Activated T-helper 2 cell treated with anti-CD3 and anti-CD28 coated beads, Interferon-gamma antibody, Interleukin-2, Interleukin-4, amounts not matched to agents 10 μg/mL and 5 μg/mL and 100 μg/mL, durations not matched to agents 14 hours and 24 hours and 36 hours (primary cell): ENCODE results near the gene ZNF746. TPM values are rescaled to one million over a fixed set of nuclear protein-coding genes. Genes with fewer than 3 reads are reported as not detected.
"Not testable (repeated sequence)": the region's sequence is repeated elsewhere in the genome, so short reads cannot be mapped to it uniquely, and the experiment has no call there.

ENCODE experiments used
- DNase-seq: peaks from one replicate; pipeline ENCODE4 v3.0.0; 2021; ENCODE audit warnings: low spot score
- H3K27ac Mint-ChIP-seq: one replicate; pipeline ENCODE4 v1.8.0; 2021; ENCODE audit warnings: mixed read lengths
- H3K27me3 Mint-ChIP-seq: one replicate; pipeline ENCODE4 v1.8.0; 2021; ENCODE audit warnings: low read depth, mixed read lengths
- H3K36me3 Mint-ChIP-seq: one replicate; pipeline ENCODE4 v1.8.0; 2021; ENCODE audit warnings: low read depth, mixed read lengths
- H3K4me1 Mint-ChIP-seq: one replicate; pipeline ENCODE4 v1.8.0; 2021; ENCODE audit warnings: low read depth, mixed read lengths
- H3K4me3 Mint-ChIP-seq: one replicate; pipeline ENCODE4 v1.8.0; 2021; ENCODE audit warnings: low read depth, mild to moderate bottlenecking, moderate library complexity, mixed read lengths
- H3K9me3 Mint-ChIP-seq: one replicate; pipeline ENCODE4 v1.8.0; 2021; ENCODE audit warnings: mixed read lengths
- intact Hi-C: fragments of 100-400 bp; cut with micrococcal nuclease; formaldehyde crosslinking; loops from one replicate; pipeline ENCODE4 v1.15.1; 2023
- total RNA-seq: library from RNA; stranded (reverse); gene quantifications from 2 replicates; pipeline ENCODE4 v1.2.3, GENCODE V29; 2022

ZNF746 gene
- total RNA-seq, 1 donor from 2014 or later = 26.4 TPM

DNA sequence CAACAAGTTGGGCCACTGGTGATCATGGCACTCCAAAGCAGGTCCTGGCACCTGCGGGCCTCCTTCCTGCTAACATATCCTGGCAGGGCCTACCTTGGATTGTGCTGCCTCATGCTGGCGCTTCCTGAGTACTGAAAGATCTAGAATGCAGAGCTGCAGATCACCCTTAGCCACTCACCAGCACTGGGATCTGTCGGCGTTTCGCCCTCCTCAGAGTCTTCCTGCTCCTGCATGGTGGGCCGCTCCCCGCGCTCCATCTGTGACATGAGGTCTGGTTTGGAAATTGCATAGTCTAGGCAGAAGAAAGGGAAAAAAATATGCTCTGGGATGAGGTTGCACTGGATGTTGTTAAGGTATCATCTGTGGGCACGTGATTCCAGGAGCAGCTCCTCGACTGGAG is 46.8 kb downstream of the ZNF746 start:
- Mint-ChIP-seq H3K36me3 (peaks cover 67% of the 10 kb centered on the region), H3K9me3 (no peaks in the 10 kb centered on the region), H3K4me3 (no peak overlapping the region), H3K4me1 (peaks cover 2% of the 10 kb centered on the region), H3K27ac (no peak overlapping the region), H3K27me3 (no peaks in the 10 kb centered on the region)
- intact Hi-C loops = no loop called here
- DNase-seq = no peak

DNA sequence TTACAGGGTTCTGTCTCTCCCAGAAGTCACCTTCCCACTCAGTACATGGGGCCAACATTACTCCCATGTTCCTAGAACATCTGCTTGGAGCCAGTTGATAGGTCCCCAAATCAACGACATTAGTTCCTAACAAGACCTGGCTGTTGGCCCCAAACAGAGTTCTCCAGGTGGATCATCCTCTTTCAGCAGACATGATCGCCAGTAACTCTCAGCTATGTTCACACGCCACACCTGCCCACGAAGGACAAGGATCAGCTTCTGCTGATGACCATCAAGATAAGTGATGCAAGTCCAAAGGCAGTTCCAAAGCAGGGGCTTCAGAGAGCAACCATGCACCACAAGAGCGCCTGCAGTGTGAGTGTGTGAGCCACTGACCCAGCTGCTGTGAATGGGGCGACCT is 47.7 kb downstream of the ZNF746 start:
- Mint-ChIP-seq H3K27ac (no peak overlapping the region), H3K27me3 (no peaks in the 10 kb centered on the region)
- DNase-seq = no peak

DNA sequence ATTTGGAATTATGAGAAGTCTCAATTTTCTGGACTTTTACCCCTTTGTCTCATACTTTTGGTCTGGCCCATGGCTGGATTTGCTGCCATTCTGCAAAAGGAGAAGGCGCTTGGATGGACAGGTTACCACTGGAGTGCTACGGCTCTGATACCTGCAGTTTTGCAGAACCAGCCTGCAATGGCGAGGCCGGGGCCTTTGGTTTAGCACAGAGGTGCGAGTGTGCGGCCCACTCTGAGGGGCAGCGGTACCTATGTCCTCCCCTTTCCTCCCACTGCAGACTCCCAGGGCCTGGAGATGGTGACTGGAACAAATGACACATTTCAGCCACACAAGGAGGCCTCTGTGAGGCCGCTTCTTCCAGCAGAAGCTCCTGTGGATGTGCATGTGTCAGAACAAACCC is 48.6 kb downstream of the ZNF746 start:
- intact Hi-C loops = no loop called here
- Mint-ChIP-seq H3K4me3 (no peak overlapping the region), H3K36me3 (peaks cover 66% of the 10 kb centered on the region), H3K27me3 (no peaks in the 10 kb centered on the region), H3K27ac (no peak overlapping the region), H3K9me3 (no peaks in the 10 kb centered on the region), H3K4me1 (peaks cover 2% of the 10 kb centered on the region)
- no peak for DNase-seq

More for the DNA sequence above, 47.7 kb downstream of the ZNF746 start:
- H3K4me1 Mint-ChIP-seq = peaks cover 2% of the 10 kb centered on the region
- peaks cover 65% of the 10 kb centered on the region for H3K36me3 Mint-ChIP-seq
- intact Hi-C loops = no loop called here
- H3K9me3 Mint-ChIP-seq = no peaks in the 10 kb centered on the region
- H3K4me3 Mint-ChIP-seq = no peak overlapping the region

DNA sequence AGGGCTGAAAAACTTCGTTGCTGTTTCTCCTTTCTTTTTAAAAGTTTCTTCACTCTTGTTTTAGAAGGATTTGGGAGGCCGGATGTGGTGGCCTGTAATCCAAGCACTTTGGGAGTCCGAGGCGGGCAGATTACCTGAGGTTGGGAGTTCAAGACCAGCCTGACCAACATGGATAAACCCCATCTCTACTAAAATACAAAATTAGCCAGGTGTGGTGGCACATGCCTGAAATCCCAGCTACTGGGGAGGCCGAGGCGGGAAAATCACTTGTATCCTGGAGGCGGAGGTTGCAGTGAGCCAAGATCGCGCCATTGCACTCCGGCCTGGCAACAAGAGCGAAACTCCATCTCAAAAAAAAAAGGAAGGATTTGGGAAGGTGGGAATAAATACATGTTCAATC is 51.6 kb downstream of the ZNF746 start:
- intact Hi-C loops, H3K9me3 Mint-ChIP-seq, H3K27me3 Mint-ChIP-seq, H3K4me3 Mint-ChIP-seq, H3K4me1 Mint-ChIP-seq, H3K27ac Mint-ChIP-seq, DNase-seq: not testable (repeated sequence)
- H3K36me3 Mint-ChIP-seq = peaks cover 59% of the 10 kb centered on the region

- H3K4me1 Mint-ChIP-seq = peaks cover 14% of the 10 kb centered on the region
- H3K27me3 Mint-ChIP-seq = no peaks in the 10 kb centered on the region
- peaks cover 46% of the 10 kb centered on the region for H3K36me3 Mint-ChIP-seq
- H3K27ac Mint-ChIP-seq = no peak overlapping the region
- no peak for DNase-seq
- H3K4me3 Mint-ChIP-seq = no peak overlapping the region
- H3K9me3 Mint-ChIP-seq = no peaks in the 10 kb centered on the region
- intact Hi-C loops = no loop called here
These were observed 53.3 kb downstream of the ZNF746 start for GRCh38 chr7:149444287-149444686.

GRCh38 chr7:149443523-149443922 is 54.1 kb downstream of the ZNF746 start:
- Mint-ChIP-seq H3K27ac (no peak overlapping the region), H3K9me3 (no peaks in the 10 kb centered on the region), H3K36me3 (peaks cover 48% of the 10 kb centered on the region), H3K27me3 (no peaks in the 10 kb centered on the region), H3K4me3 (no peak overlapping the region), H3K4me1 (peaks cover 15% of the 10 kb centered on the region)
- no peak for DNase-seq
- intact Hi-C loops = no loop called here

DNA sequence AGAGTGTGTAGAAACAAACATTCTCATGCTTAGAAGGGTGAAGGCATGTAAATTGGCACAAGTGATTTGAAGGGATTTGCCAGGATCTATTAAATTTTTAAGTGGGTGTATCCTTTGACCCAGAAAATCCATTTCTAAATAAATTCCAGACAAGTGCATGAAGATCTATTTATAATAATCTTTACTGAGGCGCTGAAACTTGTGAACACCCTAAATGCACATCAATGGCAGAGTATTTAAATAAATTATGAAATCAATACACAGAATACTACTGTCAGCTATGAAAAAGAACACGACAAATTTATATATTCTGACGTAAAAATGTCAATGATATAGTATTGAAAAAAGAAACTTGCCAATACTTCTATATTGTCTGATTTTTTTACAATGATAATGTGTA is 54.7 kb downstream of the ZNF746 start:
- H3K27ac Mint-ChIP-seq = no peak overlapping the region
- H3K4me1 Mint-ChIP-seq = peaks cover 15% of the 10 kb centered on the region
- peaks cover 52% of the 10 kb centered on the region for H3K36me3 Mint-ChIP-seq
- no peak overlapping the region for H3K4me3 Mint-ChIP-seq
- H3K27me3 Mint-ChIP-seq = no peaks in the 10 kb centered on the region
- intact Hi-C loops = no loop called here
- no peak for DNase-seq
- H3K9me3 Mint-ChIP-seq = no peaks in the 10 kb centered on the region

DNA sequence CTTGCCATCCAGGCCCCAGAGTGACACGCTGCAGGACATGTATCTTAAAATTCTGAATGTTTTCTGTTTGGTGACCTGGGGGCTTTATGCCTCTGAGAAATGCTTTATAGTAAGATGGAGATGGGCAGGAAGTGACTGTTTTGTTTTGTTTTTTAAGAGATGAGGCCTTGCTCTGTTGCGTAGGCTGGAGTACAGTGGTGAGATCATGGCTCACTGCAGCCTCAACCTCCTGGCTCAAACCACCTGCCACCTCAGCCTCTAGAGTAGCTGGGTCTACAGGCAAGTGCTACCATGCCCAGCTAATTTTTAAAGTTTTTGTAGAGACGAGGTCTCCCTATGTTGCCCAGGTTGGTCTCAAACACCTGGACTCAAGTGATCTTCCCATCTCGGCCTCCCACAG is 57.4 kb downstream of the ZNF746 start:
- Mint-ChIP-seq H3K27ac (peak overlapping the region; percentile 43), H3K27me3 (no peaks in the 10 kb centered on the region), H3K9me3 (no peaks in the 10 kb centered on the region), H3K4me3 (no peak overlapping the region), H3K36me3 (peaks cover 44% of the 10 kb centered on the region), H3K4me1 (peaks cover 13% of the 10 kb centered on the region)
- DNase-seq = no peak
- intact Hi-C loops = no loop called here

DNA sequence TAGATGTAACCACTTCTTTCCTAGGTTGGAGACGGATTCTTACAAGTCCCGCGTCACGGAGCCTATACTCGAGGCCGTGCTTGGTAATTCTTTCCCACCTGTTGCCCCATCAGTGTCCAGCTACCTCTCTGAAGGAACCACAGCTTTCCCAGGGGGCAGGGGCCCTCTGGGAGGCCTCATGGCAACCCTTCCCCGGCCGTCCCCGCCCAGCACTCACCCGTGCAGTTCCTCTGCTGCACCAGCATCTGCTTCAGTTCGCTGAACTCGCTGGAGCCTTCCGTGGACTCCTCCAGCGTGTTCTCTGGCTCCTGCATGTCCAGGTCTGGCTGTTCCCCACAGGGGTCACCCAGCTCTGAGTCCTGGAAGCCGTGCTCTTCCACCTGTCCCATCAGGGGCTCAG is 61.3 kb downstream of the ZNF746 start:
- no peak for DNase-seq
- no peak overlapping the region for H3K4me3 Mint-ChIP-seq
- H3K4me1 Mint-ChIP-seq = peaks cover 13% of the 10 kb centered on the region
- H3K27me3 Mint-ChIP-seq = no peaks in the 10 kb centered on the region
- intact Hi-C loops = no loop called here
- H3K36me3 Mint-ChIP-seq = peaks cover 53% of the 10 kb centered on the region
- no peaks in the 10 kb centered on the region for H3K9me3 Mint-ChIP-seq
- no peak overlapping the region for H3K27ac Mint-ChIP-seq

GRCh38 chr7:149433124-149433523 is 64.5 kb downstream of the ZNF746 start:
- H3K4me1 Mint-ChIP-seq = peaks cover 6% of the 10 kb centered on the region
- H3K4me3 Mint-ChIP-seq = no peak overlapping the region
- H3K9me3 Mint-ChIP-seq = no peaks in the 10 kb centered on the region
- DNase-seq = no peak
- H3K27ac Mint-ChIP-seq = no peak overlapping the region
- peaks cover 58% of the 10 kb centered on the region for H3K36me3 Mint-ChIP-seq
- no peaks in the 10 kb centered on the region for H3K27me3 Mint-ChIP-seq
- intact Hi-C loops = no loop called here

DNA sequence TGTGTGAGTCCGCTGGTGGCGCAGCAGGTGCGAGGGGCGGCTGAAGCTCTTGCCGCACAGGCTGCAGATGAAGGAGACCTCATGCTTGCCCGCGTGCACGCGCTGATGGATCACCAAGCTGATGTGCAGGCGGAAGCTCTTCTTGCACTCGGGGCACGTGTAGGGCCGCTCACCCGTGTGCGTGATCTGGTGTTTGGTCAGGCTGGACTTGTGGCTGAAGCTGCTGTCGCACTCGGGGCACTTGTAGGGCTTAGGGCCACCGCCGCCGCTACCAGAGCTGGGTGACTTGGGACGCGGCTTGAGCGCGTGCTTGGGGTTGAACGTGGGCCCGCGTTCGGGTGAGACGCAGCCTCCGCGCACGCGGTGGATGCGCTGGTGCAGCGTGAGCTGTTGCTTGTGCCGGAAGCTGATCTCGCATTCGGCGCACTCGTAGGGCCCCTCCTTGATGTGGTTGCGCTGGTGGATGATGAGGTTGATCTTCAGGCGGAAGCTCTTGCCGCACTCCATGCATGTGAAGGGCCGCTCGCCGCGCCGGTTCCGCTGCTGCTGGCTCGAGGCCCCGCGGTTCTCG is 65.4 kb downstream of the ZNF746 start:
- Mint-ChIP-seq H3K4me1 (peaks cover 6% of the 10 kb centered on the region), H3K27me3 (no peaks in the 10 kb centered on the region), H3K36me3 (peaks cover 56% of the 10 kb centered on the region), H3K27ac (no peak overlapping the region), H3K4me3 (no peak overlapping the region), H3K9me3 (no peaks in the 10 kb centered on the region)
- intact Hi-C loops = no loop called here
- no peak for DNase-seq

GRCh38 chr7:149431486-149432120 is 66.0 kb downstream of the ZNF746 start:
- Mint-ChIP-seq H3K27me3 (no peaks in the 10 kb centered on the region), H3K36me3 (peaks cover 53% of the 10 kb centered on the region), H3K4me3 (no peak overlapping the region), H3K27ac (no peak overlapping the region), H3K4me1 (peaks cover 6% of the 10 kb centered on the region), H3K9me3 (no peaks in the 10 kb centered on the region)
- no peak for DNase-seq
- intact Hi-C loops = no loop called here

DNA sequence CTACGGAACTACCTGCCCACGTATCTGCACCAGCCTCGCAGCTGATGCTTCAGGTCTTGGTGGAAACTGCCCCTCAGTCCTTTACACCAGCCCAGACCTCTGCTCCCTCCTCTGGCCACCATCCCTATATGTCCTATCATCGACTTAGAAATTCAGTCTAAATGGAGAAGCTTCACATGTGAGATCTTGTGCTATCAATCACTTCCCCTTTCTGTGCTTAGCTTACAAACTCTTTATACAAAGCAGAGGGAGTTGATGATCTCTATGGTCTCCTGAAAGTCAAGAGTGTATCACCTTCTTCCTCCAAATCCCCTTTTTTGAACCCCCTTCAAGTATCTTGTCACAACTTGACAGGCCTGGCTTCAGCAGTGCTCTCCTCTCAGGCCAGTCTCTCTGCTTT is 67.4 kb downstream of the ZNF746 start:
- DNase-seq = no peak
- no peaks in the 10 kb centered on the region for H3K27me3 Mint-ChIP-seq
- intact Hi-C loops = no loop called here
- H3K27ac Mint-ChIP-seq = no peak overlapping the region
- H3K4me3 Mint-ChIP-seq = no peak overlapping the region
- no peaks in the 10 kb centered on the region for H3K9me3 Mint-ChIP-seq
- peaks cover 6% of the 10 kb centered on the region for H3K4me1 Mint-ChIP-seq
- peaks cover 47% of the 10 kb centered on the region for H3K36me3 Mint-ChIP-seq
